OCI-M2 (cell line): ENCODE data around the gene CA10.

Experiments
- DNase-seq: peaks from one replicate; lab custom pipeline; 2025; ENCODE audit not compliant: unreplicated experiment; lab: John Stamatoyannopoulos, UW

Gene CA10

DNA sequence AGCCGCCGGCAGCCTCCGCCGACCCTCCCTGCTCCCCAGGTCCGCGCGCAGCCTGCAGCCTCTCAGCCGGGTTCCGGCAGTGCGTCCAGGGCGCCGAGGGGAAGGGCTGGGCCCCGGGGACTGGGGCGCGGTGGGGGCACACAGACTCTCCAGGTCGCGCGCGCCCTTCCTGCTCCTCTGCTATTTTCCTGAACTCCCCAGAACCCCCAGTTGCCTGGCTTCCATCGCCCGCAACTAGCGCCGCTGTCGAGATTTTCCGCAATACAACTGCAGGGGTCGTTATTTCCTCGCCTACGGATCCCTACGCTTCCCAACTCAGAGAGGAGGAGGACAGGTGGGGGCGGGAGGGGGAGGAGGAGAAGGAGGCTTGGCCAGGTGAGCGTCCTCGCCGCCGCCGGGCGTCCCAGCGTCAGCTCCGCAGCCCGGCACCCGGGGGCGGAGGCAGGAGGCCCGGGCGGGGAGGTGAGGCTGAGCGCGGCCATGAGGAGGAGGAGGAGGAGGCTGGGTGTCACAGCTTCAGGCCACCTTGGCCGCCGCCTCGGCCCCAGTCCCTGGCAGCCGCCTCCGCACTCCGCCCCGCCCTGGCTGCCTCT, at the start of gene CA10:
Gene CA10, minus strand, starts transcription at position 265 of the 593 bp plus-strand sequence.
- DNase-seq = no peak

DNA sequence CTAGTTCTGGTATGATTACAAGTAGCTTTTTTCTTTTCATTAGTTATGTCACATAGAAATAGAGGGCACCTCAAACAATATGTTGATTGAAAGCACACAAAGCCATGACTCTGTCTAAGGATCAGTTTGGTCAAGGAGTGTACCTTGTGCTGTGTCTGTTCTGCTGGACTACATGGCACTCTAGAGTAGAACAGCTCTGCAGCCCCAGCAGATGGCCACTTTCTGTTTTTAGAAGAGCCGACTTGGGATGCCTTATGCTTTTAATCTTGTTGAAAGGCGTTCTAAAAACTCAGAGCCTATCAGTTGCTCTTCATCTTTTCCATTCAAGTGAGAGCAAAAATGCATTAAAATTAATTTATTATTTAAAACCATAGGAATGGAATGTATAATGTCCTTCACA, 49.3 kb upstream of the CA10 start:
- DNase-seq = no peak

DNA sequence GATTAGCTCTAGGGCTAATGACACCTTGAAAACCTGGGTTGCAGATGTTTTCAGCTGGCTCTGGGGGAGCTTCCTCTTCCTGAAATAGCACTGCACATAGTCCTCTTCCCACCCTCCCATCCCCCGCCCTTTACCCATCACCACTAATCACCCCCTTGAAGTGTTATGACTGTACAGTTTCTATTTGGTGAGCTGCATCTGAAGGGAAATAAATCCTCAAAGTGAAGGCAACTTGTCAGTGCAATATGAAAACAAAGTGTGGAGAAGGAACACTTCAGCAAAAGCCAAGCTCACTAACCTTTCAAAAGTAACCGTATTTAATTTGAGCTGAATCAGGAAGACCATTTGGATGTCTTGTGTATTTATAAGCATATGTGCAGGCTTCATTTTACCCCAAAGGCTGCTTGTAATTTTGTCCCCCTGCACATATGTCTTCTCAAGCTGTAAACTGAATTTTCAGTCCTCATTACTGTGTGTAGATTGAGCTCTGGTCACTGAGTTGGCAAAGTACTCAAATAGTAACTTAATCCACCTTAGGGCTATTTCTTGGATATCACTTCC, 44.1 kb upstream of the CA10 start:
- DNase-seq = no peak

GRCh38 chr17:52201767-52202519, 43.4 kb upstream of the CA10 start:
- no peak for DNase-seq

DNA sequence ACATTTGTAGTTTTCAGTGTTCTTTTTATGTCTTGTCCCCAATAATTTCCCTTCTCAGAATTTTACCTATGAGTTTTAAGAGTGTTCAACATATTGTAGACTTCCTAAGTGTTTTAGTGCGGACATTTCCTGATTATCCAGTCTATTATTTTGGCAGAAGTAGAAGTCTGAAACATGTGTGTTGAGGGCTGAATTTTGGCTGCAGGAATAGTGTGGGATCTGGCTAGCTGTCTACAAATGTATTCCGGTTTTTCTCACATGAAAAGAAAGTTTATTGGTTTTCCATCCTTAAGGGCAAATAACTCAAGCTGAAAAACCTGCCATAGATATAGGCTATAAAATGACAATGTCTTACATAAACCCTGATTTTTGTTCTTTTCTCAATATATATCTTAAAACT, 33.0 kb upstream of the CA10 start:
- no peak for DNase-seq

GRCh38 chr17:52181782-52182181, 23.3 kb upstream of the CA10 start:
- no peak for DNase-seq

DNA sequence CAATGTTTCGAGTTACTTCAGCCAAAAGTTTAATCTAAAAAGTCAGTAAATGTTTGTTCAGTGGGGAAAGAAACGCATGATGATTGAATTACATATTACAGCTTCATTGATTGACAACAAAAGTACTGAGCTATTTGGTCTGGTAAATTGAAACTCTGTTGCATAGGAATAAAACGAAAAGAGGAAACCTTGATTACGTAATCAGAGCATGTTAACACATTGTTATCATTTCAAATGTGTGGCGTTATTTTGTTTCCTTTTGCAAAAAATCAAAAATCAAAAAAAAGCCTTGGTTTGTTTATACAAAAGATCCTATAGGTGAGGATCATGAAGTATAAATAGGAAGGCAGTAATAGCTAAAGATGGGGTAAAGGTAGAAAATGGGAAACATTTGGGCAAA, 19.5 kb upstream of the CA10 start:
- DNase-seq = no peak

DNA sequence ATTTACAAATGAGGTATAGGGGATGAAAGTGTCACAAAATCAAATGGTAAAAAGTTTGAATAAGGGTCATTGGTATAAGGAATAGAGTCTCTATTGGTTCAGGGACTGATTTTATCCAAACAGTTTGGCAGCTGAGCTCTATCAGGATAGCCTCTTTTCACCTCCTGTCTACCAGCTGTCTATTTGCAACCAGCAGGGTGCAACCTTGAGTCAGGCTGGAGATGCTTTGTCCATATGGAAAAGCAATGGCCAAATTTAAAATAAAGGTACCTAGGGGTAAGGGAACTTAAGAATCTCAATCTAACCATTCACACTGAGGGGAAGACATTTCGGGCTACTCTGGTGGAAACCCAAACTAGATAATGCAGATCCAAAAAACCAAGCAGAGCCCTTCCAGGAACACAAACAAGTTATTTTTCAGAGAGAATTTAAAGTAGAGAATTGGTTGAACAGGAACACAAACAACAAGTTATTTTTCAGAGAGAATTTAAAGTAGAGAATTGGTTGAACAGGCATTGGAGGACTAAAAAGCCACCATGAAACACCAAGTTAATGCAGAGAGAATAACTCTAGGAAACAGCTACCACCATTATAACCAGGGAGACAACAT, 12.6 kb upstream of the CA10 start:
- DNase-seq = no peak

DNA sequence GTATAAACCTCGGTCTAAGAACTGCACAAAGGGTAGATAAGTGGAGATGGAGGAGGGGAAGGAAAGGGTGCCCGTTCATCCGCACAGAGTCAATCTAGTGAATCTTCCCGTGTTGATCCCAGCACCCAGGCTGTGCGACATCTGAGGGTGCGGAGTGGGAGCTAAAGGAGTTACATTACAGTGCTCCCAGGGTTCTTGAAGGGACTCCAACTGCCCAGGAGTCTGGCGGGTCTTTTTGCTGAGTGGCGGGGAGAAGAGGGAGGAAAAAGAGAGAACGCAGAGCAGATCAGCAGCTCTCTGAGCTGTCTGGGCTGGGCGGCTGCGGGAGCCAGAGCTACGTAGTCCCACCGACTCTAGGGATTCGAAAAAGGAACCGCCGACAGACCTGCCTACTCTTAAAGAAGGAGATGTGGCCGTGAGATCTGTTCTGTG, 1.6 kb upstream of the CA10 start:
- no peak for DNase-seq

DNA sequence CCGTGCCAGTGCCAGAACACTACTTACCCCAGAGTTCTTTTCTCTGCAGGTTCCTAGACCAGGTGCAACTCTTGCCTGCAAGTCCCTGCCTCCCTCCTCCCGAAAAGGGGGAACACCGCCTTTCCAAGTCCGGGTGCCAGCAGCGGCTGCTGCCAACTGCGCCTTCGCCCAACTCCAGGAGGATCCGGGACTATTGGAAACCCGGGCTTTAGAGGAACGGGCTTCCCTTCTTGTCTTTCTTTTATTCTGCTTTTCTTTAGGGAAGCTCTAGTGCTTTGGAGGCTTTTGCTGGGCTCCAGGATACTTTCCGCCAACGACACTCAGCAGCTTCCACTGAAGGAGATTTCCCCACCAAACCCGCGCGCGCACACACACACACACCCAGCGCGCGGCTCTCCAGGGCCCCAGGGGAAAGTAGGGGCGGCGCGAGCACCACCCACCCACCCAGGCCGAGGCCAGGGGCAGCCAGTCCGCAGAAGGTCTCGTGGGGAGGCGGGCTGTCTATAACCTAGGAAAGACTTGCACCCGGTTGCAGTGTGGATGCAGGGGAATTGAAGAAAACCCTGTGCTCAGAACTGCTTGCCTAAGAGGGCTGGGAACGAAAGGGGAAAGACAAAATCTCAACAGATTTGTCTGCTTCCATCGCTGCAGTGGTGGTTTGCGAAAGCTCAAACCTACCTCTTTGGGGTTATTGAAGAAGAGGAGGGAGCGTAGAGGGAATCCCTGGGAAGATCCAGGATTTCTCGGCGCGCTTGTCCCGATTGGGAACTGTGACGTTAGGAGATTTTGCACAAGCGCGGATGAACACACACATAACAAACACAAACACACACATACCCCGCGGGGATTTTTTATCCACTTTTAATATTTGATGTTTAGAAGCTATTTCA, 977 bp upstream of the CA10 start:
- no peak for DNase-seq

- DNase-seq = no peak
These were observed 688 bp downstream of the CA10 start for GRCh38 chr17:52157603-52158449.

DNA sequence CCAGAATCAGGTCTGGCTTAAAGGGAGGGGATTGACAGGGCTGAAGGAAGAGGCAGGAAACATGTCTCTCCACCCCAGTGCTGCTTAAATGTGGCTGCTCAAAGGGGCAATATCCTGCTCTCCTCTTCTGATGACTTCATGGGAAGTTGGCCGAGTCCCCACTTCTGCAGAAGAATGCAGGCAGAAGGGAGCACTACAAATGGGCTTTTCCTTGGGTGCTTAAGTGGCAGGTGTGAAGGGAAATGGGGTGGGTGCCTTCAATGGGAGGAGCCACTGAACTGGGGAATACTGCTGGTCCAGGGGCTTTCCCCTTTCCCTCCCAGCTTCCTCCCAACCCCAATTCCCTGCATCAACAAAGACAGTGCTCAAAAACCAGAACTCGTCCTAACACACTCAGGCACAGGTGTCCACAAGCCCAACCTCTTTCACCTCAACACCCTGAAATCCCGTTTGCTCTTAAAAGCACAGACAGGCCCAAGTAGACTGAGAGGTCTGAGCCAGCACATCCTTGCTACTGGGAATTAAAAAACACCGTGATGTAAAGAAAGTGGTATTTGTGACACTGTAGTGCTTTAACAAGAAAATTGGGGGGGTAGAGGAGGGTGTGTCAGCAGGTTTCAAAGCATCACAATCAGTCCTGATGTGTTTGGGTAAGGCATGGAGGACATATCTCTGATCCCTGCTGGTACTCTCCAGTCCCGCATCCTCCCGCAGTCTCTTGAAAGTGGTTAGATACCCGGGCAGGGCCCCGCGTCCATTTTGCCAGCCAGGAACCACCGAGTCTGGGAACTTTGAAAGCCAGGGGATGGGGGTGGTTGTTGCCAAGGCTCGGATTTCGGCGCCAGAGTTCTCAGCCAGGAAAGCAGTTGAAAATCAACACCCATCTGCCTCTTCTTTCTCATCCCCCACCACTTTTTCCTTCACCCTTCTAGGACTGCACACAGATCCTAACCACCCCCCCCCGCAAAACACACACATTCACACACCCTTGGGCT, 1.6 kb downstream of the CA10 start:
- no peak for DNase-seq

DNA sequence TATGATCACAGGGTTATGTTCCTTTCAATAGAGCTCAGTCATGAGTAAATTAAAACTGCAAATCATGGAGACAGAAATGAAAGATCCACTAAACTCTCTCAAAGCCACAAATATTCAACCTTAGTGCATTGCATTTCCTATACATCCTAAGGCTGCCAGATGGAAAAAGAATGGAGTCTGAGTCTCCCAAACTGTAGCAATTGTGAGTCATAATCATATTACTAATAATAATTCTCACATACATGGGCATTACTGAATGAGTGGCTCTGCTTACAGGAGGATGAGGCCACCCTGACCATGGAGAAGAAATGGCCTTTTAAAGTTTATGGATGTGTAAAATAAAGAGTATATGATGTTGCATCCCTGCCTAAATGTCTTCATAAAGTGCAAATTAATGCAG, 3.2 kb downstream of the CA10 start:
- DNase-seq = no peak

GRCh38 chr17:52154466-52154865, 4.0 kb downstream of the CA10 start:
- no peak for DNase-seq

DNA sequence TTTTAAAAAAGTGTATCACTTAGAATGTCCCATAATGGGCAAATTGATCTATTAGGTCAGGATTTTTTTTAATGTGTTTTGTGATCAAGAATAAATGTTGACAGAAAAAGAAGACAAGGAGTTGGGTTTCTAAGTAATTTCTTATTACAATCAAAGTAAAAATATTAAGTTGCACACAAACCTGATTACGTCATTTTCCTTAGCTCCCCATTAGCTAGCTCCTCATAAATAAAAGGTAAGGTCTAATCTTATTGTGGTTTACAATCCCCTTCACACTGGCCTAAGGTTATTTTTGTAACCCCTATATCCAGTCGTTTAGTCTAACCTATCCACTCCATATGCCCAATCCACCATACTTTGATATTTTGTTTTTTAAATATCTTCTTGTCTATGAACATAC, 7.6 kb downstream of the CA10 start:
- no peak for DNase-seq

DNA sequence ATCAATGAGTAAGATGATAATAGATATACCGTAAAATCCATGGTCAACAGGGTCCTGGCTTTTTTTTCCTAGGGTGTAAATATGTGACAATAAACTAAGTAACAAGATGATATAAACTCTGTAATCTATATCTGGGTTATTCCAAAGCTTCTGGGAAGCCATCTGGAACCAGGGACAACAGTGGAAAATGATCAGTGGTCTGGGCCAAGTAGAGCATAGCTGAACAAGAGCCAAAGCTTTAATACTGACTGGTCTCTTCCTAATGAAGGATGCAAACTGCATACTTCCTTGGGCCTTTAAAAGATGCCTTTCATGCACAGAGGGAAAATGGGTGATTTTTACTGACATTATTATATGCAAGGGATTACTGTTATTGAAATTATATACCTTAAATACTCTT, 8.9 kb downstream of the CA10 start:
- DNase-seq = no peak

DNA sequence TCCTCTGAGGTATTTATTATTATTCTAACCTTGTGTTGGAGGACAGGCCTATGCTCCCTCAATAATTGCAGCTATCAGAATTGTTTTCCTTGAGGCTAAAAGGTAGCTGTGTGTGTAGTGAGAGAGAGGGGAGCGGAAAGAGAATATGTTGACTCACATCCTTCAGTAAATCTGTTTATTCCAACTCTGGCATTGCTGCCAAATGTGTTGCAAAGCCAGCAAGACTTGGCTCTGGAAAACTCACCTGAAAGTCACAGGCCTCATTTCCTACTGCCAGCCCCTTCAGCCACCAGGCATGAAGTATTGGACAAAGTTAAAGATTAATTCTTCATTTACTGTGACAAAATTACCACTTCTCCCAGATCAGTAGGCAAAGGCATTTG, 9.6 kb downstream of the CA10 start:
- no peak for DNase-seq

- DNase-seq = no peak
These were observed 10.1 kb downstream of the CA10 start for GRCh38 chr17:52148288-52148968.

GRCh38 chr17:52147872-52148271, 10.6 kb downstream of the CA10 start:
- no peak for DNase-seq
